NT2/D1 (cell line): ENCODE results near the gene TM9SF2.

ENCODE experiments used
- DNase-seq: peaks from one replicate; pipeline ENCODE4 v3.0.0-alpha.2; 2011; ENCODE audit warnings: low read depth, low spot score
- H3K27me3 ChIP-seq: 2 replicates; pipeline ENCODE4 v1.6.0; 2011; ENCODE audit warnings: mild to moderate bottlenecking; ENCODE audit not compliant: insufficient read length, insufficient read depth
- H3K36me3 ChIP-seq: 2 replicates; pipeline ENCODE4 v1.6.1; 2011; ENCODE audit warnings: mild to moderate bottlenecking, low read length, mixed read lengths; ENCODE audit not compliant: insufficient read depth, insufficient read length
- H3K4me1 ChIP-seq: 2 replicates; pipeline ENCODE4 v1.5.1; 2011; ENCODE audit not compliant: insufficient read depth, insufficient read length
- H3K4me3 ChIP-seq: 2 replicates; pipeline ENCODE4 v1.5.1; 2011; ENCODE audit warnings: low read depth; ENCODE audit not compliant: insufficient read length
- H3K9ac ChIP-seq: 2 replicates; pipeline ENCODE4 v1.6.0; 2011; ENCODE audit warnings: low read depth; ENCODE audit not compliant: insufficient read length
- H3K9me3 ChIP-seq: 2 replicates; pipeline ENCODE4 v1.5.1; 2011; ENCODE audit warnings: mild to moderate bottlenecking, low read length; ENCODE audit not compliant: insufficient read depth
- SUZ12 ChIP-seq: IDR thresholded peaks from 2 replicates; pipeline ENCODE4 v1.6.1; 2011; ENCODE audit not compliant: insufficient read length, insufficient read depth; ENCODE audit errors: extremely low read depth
- YY1 ChIP-seq: IDR thresholded peaks from 2 replicates; pipeline ENCODE4 v1.6.1; 2011; ENCODE audit not compliant: insufficient read length, insufficient read depth
- ZNF274 ChIP-seq: IDR thresholded peaks from 2 replicates; pipeline ENCODE4 v1.6.1; 2011; ENCODE audit warnings: mild to moderate bottlenecking, low read depth, low read length

TM9SF2 gene

DNA sequence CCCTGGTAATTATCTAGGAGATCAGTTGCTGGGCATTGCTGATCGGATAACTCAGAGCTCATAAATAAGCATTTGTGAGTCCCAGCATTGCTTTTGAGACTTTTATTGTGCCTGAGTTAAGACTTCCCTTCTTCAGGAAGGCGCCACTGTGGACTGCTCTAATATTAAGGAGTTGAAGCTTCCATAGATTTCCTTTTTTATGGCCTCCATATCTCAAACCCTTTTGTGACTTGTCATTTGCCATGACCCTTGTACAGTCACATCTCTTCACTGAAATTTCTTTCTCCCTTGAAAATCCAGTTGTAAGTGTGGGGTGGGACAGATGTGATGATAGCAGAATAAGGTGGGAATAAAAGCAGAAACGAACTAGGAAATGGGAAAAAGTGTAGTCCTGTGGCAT lies 6.3 kb downstream of the TM9SF2 start:
- Histone ChIP-seq H3K36me3 (peaks cover 28% of the 10 kb centered on the region), H3K4me1 (no peaks in the 10 kb centered on the region), H3K4me3 (no peak overlapping the region), H3K9me3 (peaks cover 27% of the 10 kb centered on the region), H3K27me3 (no peaks in the 10 kb centered on the region), H3K9ac (no peak overlapping the region)
- no peak for DNase-seq
- no peak for TF ChIP-seq YY1

GRCh38 chr13:99507986-99508385 lies 6.7 kb downstream of the TM9SF2 start:
- TF ChIP-seq ZNF274 = no peak
- no peak for TF ChIP-seq YY1
- no peak for TF ChIP-seq SUZ12
- Histone ChIP-seq H3K4me1 (no peaks in the 10 kb centered on the region), H3K36me3 (peaks cover 28% of the 10 kb centered on the region), H3K9ac (no peak overlapping the region), H3K9me3 (peaks cover 27% of the 10 kb centered on the region), H3K4me3 (no peak overlapping the region), H3K27me3 (no peaks in the 10 kb centered on the region)
- DNase-seq = no peak

- Histone ChIP-seq H3K36me3 (peaks cover 26% of the 10 kb centered on the region), H3K4me1 (no peaks in the 10 kb centered on the region), H3K9me3 (peaks cover 27% of the 10 kb centered on the region), H3K27me3 (no peaks in the 10 kb centered on the region), H3K4me3 (no peak overlapping the region), H3K9ac (no peak overlapping the region)
- TF ChIP-seq YY1 (no peak), SUZ12 (no peak), ZNF274 (no peak)
- DNase-seq = no peak
Measured at GRCh38 chr13:99509479-99509878, 8.2 kb downstream of the TM9SF2 start.

- Histone ChIP-seq H3K9ac (no peak overlapping the region), H3K36me3 (peaks cover 18% of the 10 kb centered on the region), H3K27me3 (no peaks in the 10 kb centered on the region), H3K9me3 (peaks cover 4% of the 10 kb centered on the region; the same call in 1 of the 2 replicates), H3K4me1 (no peaks in the 10 kb centered on the region), H3K4me3 (no peak overlapping the region)
- no peak for DNase-seq
- TF ChIP-seq SUZ12 (no peak), YY1 (no peak), ZNF274 (no peak)
Measured at GRCh38 chr13:99514801-99515200, 13.5 kb downstream of the TM9SF2 start.

- Histone ChIP-seq H3K27me3 (no peaks in the 10 kb centered on the region), H3K9ac (no peak overlapping the region), H3K4me3 (no peak overlapping the region), H3K4me1 (no peaks in the 10 kb centered on the region), H3K36me3 (peaks cover 28% of the 10 kb centered on the region), H3K9me3 (no peaks in the 10 kb centered on the region)
- DNase-seq = no peak
- no peak for TF ChIP-seq ZNF274
- no peak for TF ChIP-seq SUZ12
- TF ChIP-seq YY1 = no peak
Measured at GRCh38 chr13:99516153-99516929, 15.1 kb downstream of the TM9SF2 start.

DNA sequence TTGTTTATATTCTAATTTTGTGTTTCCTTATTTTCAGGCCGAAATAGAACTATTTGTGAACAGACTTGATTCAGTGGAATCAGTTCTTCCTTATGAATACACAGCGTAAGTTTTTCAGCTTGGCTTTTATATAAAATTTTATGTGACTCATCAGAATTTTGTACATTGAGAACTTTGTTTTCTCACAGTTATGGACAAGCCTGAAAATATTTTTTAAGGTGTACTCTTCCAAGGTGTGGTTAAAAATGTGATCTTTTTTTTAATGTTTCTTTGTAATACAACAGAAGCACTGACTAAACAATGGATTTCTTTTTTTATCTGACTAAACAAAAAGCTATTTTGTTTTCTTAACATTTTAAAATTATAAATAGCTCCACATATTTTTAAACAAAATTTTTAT lies 16.3 kb downstream of the TM9SF2 start:
- no peaks in the 10 kb centered on the region for H3K9me3 ChIP-seq
- H3K4me3 ChIP-seq = no peak overlapping the region
- no peak overlapping the region for H3K9ac ChIP-seq
- DNase-seq = no peak
- no peaks in the 10 kb centered on the region for H3K27me3 ChIP-seq
- no peaks in the 10 kb centered on the region for H3K4me1 ChIP-seq
- H3K36me3 ChIP-seq = peaks cover 39% of the 10 kb centered on the region
- TF ChIP-seq SUZ12 (no peak), YY1 (no peak), ZNF274 (no peak)

- TF ChIP-seq SUZ12 (no peak), YY1 (no peak), ZNF274 (no peak)
- Histone ChIP-seq H3K36me3 (peaks cover 42% of the 10 kb centered on the region), H3K4me3 (no peak overlapping the region), H3K27me3 (no peaks in the 10 kb centered on the region), H3K9me3 (no peaks in the 10 kb centered on the region), H3K9ac (no peak overlapping the region), H3K4me1 (no peaks in the 10 kb centered on the region)
- no peak for DNase-seq
Measured at GRCh38 chr13:99517984-99518383, 16.7 kb downstream of the TM9SF2 start.

DNA sequence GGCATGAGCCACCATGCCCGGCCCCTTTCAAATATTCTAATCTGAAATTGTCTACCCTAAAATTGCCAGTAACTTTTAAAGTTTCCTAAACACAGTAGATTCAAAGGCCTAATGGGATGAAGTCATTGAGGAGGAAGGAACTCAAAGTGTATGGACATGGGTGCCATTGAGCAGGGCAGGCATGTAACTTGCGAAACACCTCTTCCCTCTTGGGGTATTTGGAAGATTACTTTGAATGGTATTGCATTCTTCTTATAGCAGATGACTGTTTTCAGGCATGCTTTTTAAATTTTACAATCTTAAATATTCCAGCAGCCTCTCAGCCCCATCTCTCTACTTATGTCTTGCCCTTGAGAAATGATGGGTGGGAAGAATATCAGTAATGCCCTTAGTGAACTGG lies 21.0 kb downstream of the TM9SF2 start:
- no peaks in the 10 kb centered on the region for H3K9me3 ChIP-seq
- H3K27me3 ChIP-seq = no peaks in the 10 kb centered on the region
- H3K4me3 ChIP-seq = no peak overlapping the region
- no peak overlapping the region for H3K9ac ChIP-seq
- DNase-seq = no peak
- peaks cover 69% of the 10 kb centered on the region for H3K36me3 ChIP-seq
- TF ChIP-seq SUZ12 (no peak), ZNF274 (no peak), YY1 (no peak)
- peaks cover 2% of the 10 kb centered on the region for H3K4me1 ChIP-seq
